ENCODE measurements around the gene MLLT1. TPM values are rescaled to one million over a fixed set of nuclear protein-coding genes. Genes with fewer than 3 reads are reported as not detected.

Gene MLLT1
- total RNA-seq, 4 donors from 2014 or later, result 16.0 to 29.0 (median 22.7) TPM

DNA sequence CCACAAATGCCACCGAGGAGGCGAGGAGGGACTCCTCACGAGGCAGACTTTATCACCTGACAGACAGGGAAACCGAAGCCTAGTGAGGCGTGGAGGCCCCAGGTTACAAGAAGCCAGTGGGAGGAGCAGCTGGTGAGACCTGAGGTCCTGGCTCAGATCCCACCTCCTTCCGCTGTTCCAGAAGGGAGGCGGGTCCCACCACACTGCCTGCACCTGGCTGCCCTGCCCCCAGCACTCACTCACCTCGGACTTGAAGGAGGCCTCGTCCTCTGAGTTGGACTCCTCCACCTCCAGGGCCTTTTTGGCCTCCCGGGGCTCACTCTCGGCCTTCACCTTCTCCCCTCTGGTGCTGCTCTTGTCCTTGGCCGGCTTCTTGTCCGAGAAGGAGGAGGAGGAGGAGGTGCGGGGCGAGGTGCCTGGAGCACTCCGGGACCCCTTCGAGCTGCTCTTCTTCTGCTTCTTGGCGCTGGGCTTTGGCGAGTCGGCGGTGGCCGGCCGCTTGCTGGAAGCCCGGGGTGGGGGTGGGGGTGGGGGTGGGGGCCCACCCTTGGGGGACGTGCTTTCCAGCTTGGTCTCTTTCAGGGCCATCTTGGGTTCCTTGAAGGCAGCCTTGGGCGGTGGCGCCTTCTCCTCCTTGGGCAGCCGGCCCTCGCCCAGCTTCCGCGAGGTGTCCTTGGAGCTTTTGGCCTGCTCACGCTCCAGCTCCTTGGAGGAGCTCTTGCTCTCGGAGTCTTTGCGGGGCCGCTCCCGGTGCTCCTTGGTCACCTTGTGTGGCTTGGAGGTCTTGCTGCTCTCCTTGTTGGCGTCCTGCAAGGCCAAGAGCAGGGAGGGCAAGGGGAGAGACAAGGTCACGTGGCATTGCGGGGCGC lies 57.7 kb downstream of the MLLT1 start:
- 72% methylated on average over 14 of the region's 40 CpGs for WGBS
- Histone ChIP-seq H3K27me3 (no peaks in the 10 kb centered on the region), H3K27ac (no peak overlapping the region), H3K9me3 (no peaks in the 10 kb centered on the region), H3K4me3 (no peak overlapping the region), H3K36me3 (peaks cover 48% of the 10 kb centered on the region), H3K4me1 (peaks cover 61% of the 10 kb centered on the region)
- DNase-seq (ENCODE audit: low spot score in 2 of 2), result no peak
- TF ChIP-seq EP300 (IDR thresholded peaks at IDR 0.05) (no peak), CTCF (IDR thresholded peaks at IDR 0.05) (no peak), POLR2A (IDR thresholded peaks at IDR 0.05) (no peak), POLR2AphosphoS5 (IDR thresholded peaks at IDR 0.05) (no peak)

GRCh38 chr19:6221220-6221877 lies 58.4 kb downstream of the MLLT1 start:
- TF ChIP-seq EP300 (IDR thresholded peaks at IDR 0.05) (no peak), POLR2A (IDR thresholded peaks at IDR 0.05) (no peak), CTCF (IDR thresholded peaks at IDR 0.05) (no peak), POLR2AphosphoS5 (IDR thresholded peaks at IDR 0.05) (no peak)
- Histone ChIP-seq H3K4me3 (no peak overlapping the region), H3K27me3 (no peaks in the 10 kb centered on the region), H3K9me3 (no peaks in the 10 kb centered on the region), H3K36me3 (peaks cover 43% of the 10 kb centered on the region), H3K27ac (no peak overlapping the region), H3K4me1 (peaks cover 61% of the 10 kb centered on the region)
- WGBS, result 100% methylated on average over 1 of the region's 17 CpGs
- DNase-seq (ENCODE audit: low spot score in 2 of 2), result no peak

DNA sequence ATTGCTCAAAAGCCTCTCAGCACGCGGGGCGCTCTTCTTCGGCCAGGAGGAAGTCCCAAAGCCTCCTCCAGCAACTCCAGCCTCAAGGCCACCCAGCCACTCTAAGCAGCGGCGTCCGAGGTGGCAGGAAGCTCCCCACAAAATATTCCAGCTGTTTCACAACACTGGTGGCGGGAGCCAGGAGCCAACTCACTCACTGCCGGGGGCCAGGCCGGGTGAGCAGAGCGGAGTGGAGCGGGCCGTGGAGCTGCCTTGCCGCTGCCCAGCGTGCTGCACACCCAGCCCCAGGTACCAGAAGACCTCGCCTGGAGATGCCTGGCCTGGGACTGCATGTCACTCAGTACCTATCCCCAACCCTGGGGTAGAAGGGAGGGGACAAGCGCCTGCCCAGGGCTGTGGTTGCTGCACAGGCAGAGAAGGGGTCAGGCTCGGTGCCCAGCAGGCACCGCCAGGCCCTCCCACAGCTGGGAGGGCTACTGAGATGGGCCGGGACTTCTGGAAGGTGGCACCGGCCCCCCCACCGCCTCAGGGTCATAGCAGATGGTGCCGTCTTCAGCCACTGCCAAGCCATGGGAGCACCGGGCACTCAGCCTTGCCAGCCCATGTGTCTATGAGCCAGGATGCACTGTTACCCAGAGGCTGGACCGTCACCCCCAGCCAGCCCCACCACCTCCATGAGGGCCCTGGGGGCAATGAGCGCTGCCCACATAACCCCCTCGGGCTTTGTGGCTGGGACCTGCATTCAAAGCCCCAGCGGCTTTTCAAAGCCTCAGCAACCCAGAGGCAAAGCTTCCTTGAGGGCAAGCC lies 59.2 kb downstream of the MLLT1 start:
- peak overlapping the region; percentile 28 for H3K27ac ChIP-seq
- peaks cover 61% of the 10 kb centered on the region for H3K4me1 ChIP-seq
- TF ChIP-seq POLR2AphosphoS5 (IDR thresholded peaks at IDR 0.05), result peak in 2 of 3 donors; percentile 41 to 51
- TF ChIP-seq CTCF (IDR thresholded peaks at IDR 0.05), result no peak
- no peak overlapping the region for H3K4me3 ChIP-seq
- peak in 1 of 2 donors; percentile 89 for DNase-seq (ENCODE audit: low spot score in 2 of 2)
- WGBS, result 43% methylated on average over 3 of the region's 28 CpGs
- H3K27me3 ChIP-seq, result no peaks in the 10 kb centered on the region
- no peaks in the 10 kb centered on the region for H3K9me3 ChIP-seq
- H3K36me3 ChIP-seq, result peaks cover 43% of the 10 kb centered on the region

GRCh38 chr19:6219586-6220290 lies 60.0 kb downstream of the MLLT1 start:
- H3K4me1 ChIP-seq, result peaks cover 61% of the 10 kb centered on the region
- no peak for DNase-seq (ENCODE audit: low spot score in 2 of 2)

More at GRCh38 chr19:6219586-6220290, 60.0 kb downstream of the MLLT1 start:
- peak overlapping the region; percentile 28 for H3K27ac ChIP-seq
- peaks cover 49% of the 10 kb centered on the region for H3K36me3 ChIP-seq
- no peaks in the 10 kb centered on the region for H3K27me3 ChIP-seq
- TF ChIP-seq POLR2AphosphoS5 (IDR thresholded peaks at IDR 0.05) (no peak), EP300 (IDR thresholded peaks at IDR 0.05) (no peak), CTCF (IDR thresholded peaks at IDR 0.05) (no peak), POLR2A (IDR thresholded peaks at IDR 0.05) (no peak)
- 47% methylated on average over 23 of the region's 24 CpGs for WGBS
- no peaks in the 10 kb centered on the region for H3K9me3 ChIP-seq
- no peak overlapping the region for H3K4me3 ChIP-seq

Measured in suprapubic skin (tissue), 4 donors.